ENCODE measurements around the gene PBX3.

PBX3 gene

DNA sequence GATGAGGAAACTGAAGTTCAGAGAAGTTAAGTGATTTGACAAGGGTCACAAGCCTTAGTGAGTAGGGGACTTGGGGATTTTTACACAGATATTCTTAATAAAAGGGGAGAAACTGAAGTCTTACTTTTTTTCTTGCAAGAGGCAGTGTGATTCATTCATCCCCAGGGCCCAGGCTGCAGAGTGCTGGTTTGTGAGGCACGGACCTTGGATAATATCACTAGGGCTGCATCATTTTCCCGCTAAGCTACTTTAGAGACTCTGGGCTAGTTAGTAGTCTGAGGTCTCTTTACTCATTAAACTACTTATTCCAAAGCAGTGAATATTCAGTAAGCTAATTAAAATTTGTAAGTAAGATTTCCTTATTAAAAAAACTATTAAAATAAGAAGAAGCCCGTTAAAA, 195.0 kb downstream of the PBX3 start:
- H3K27ac Mint-ChIP-seq: no peak overlapping the region
- peaks cover 23% of the 10 kb centered on the region for H3K36me3 Mint-ChIP-seq (ENCODE audit: low read depth)

DNA sequence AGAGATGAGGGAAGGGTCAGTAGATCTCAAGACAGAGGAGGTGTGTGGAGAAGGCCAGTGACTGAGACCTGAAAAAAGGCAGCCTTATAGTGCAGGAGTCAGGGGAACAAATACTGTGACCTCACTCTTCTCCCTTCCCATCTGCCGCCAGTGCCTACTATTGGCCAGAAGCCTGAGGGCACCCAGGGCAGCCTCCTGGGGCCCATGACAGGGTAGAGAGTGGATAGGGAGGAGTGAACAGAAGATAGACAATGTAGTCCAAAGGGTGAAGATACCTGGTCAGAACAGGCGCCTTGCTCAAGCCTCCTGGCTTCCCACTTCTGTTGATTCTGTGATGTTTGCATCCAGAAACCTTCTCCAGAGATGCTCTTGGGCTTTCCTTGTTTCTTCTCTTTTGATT, 196.7 kb downstream of the PBX3 start:
- H3K27ac Mint-ChIP-seq: no peak overlapping the region
- H3K4me1 Mint-ChIP-seq: no peaks in the 10 kb centered on the region
- peaks cover 18% of the 10 kb centered on the region for H3K9me3 Mint-ChIP-seq
- DNase-seq: no peak
- no peaks in the 10 kb centered on the region for H3K27me3 Mint-ChIP-seq (ENCODE audit: low read depth, poor library complexity)
- peaks cover 23% of the 10 kb centered on the region for H3K36me3 Mint-ChIP-seq (ENCODE audit: low read depth)
- no peak overlapping the region for H3K4me3 Mint-ChIP-seq
- TF ChIP-seq, protein P1, sequence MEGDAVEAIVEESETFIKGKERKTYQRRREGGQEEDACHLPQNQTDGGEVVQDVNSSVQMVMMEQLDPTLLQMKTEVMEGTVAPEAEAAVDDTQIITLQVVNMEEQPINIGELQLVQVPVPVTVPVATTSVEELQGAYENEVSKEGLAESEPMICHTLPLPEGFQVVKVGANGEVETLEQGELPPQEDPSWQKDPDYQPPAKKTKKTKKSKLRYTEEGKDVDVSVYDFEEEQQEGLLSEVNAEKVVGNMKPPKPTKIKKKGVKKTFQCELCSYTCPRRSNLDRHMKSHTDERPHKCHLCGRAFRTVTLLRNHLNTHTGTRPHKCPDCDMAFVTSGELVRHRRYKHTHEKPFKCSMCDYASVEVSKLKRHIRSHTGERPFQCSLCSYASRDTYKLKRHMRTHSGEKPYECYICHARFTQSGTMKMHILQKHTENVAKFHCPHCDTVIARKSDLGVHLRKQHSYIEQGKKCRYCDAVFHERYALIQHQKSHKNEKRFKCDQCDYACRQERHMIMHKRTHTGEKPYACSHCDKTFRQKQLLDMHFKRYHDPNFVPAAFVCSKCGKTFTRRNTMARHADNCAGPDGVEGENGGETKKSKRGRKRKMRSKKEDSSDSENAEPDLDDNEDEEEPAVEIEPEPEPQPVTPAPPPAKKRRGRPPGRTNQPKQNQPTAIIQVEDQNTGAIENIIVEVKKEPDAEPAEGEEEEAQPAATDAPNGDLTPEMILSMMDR (IDR thresholded peaks at IDR 0.05): no peak

More for the DNA sequence above, 195.0 kb downstream of the PBX3 start:
- DNase-seq: no peak
- peaks cover 18% of the 10 kb centered on the region for H3K9me3 Mint-ChIP-seq
- no peak overlapping the region for H3K4me3 Mint-ChIP-seq
- TF ChIP-seq, protein P1 (IDR thresholded peaks at IDR 0.05): no peak
- peaks cover 4% of the 10 kb centered on the region for H3K27me3 Mint-ChIP-seq (ENCODE audit: low read depth, poor library complexity)
- no peaks in the 10 kb centered on the region for H3K4me1 Mint-ChIP-seq

DNA sequence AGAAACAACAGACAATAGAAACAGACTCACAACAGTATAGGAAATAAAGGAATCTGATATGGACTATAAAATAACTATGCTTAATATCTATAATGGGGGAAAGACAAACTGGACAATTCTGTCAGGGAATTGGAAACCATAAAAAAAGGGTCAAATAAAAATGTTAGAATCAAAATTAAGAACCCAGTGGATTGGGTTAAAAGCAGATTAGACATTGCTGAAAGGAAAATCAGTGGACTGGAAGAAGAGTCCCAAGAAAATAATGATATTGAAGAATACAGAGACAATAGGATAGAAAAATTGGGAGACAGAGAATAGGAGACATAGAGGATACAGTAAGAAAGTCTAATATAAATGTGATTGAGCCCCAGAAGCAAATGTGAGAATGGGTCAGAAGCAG, 199.2 kb downstream of the PBX3 start:
- TF ChIP-seq, protein P1 (IDR thresholded peaks at IDR 0.05): no peak
- no peak overlapping the region for H3K27ac Mint-ChIP-seq
- H3K4me1 Mint-ChIP-seq: no peaks in the 10 kb centered on the region
- H3K4me3 Mint-ChIP-seq: no peak overlapping the region
- peaks cover 18% of the 10 kb centered on the region for H3K9me3 Mint-ChIP-seq
- H3K27me3 Mint-ChIP-seq (ENCODE audit: low read depth, poor library complexity): no peaks in the 10 kb centered on the region
- peaks cover 18% of the 10 kb centered on the region for H3K36me3 Mint-ChIP-seq (ENCODE audit: low read depth)
- DNase-seq: no peak

DNA sequence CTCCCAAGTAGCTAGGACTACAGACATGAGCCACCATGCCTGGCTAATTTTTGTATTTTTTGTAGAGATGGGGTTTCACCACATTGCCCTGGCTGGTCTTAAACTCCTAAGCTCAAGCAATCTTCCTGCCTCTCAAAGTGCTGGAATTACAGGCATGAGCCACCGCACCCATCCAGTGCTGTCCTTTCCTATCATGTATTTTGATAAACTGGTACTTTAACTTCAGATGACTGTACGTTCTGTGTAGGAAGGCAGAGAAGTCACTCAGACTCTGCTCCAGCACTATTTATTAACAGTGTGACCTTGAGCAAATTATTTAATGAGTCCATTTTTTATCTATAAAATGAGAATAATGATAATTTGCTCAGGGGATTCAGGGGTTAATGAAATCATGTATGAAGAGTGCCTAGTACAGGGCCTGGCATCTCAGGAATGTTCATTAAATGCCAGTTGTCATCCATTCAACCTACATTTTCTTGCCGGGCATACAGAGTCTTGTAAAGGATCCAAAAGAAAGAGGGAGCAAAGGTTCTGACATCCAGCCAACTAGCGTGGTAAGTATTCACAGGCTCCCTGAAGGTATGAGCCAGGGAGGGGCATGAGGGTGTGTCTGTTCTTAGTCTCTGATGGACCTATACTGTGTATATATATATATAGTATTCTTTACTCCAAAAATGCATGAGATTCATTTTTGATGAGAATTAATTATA, 201.9 kb downstream of the PBX3 start:
- no peak overlapping the region for H3K4me3 Mint-ChIP-seq
- TF ChIP-seq, protein P1 (IDR thresholded peaks at IDR 0.05): no peak

DNA sequence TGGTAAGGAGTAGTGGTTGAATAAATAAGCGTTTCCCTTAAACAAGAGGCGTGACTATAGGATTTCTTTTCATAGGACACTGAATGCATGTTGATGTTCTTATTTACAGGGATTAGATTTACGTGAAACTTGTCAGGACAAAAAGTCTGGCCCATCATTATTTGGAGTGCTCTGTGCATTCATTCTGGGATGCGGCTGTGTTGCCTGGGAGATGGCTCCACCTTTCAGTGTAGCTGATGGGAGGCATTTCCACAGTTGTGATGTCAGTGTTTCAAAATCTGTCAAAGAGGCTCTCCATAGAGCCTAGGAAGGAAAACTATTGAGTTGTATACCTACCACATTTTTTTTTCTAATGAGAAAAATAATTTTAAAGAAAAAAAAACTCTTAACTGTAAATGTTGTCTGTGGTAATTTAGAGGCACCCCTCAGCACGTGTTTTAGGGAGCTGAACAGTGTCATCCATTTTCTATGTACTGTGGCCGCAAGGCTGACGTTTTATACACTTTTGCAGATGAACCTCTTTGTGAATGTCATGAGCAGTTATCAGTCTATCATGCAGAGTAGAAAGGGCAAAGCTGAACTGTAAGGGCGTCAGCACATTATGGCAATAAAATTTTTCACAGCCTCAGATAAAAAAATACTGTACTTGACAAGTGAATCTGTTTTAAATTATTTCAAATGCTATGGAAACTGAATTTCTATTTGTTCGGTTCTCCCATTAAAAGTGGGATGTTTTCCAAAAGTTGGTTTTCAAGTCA, 202.7 kb downstream of the PBX3 start:
- H3K36me3 Mint-ChIP-seq (ENCODE audit: low read depth): peaks cover 18% of the 10 kb centered on the region
- peaks cover 9% of the 10 kb centered on the region for H3K27me3 Mint-ChIP-seq (ENCODE audit: low read depth, poor library complexity)
- no peaks in the 10 kb centered on the region for H3K4me1 Mint-ChIP-seq
- H3K27ac Mint-ChIP-seq: no peak overlapping the region
- TF ChIP-seq, protein P1 (IDR thresholded peaks at IDR 0.05): no peak
- peaks cover 18% of the 10 kb centered on the region for H3K9me3 Mint-ChIP-seq
- no peak for DNase-seq
- H3K4me3 Mint-ChIP-seq: no peak overlapping the region

More for the DNA sequence above, 201.9 kb downstream of the PBX3 start:
- Mint-ChIP-seq H3K36me3 (ENCODE audit: low read depth) (peaks cover 18% of the 10 kb centered on the region), H3K27me3 (ENCODE audit: low read depth, poor library complexity) (peaks cover 9% of the 10 kb centered on the region), H3K27ac (no peak overlapping the region), H3K4me1 (no peaks in the 10 kb centered on the region), H3K9me3 (peaks cover 18% of the 10 kb centered on the region)
- DNase-seq: no peak

All from nephron progenitor cell (in vitro differentiated cells).